Activated naive CD8-positive, alpha-beta T cell treated with anti-CD3 and anti-CD28 coated beads, Interleukin-2, amount 10 ng/mL, durations not matched to agents 7 days and 5 days (primary cell): Measurements from ENCODE around the gene ARFGEF3. TPM values are rescaled to one million over a fixed set of nuclear protein-coding genes. Genes with fewer than 3 reads are reported as not detected.

Source experiments
- ATAC-seq: fragments of 150-1000 bp; cut with Tn5 transposase; one replicate; pipeline ENCODE4 v1.10.0; 2021; ENCODE audit warnings: low read depth, moderate library complexity
- POLR2A ChIA-PET: fragments of 350-600 bp; sonication (Branson Sonifier 250); formaldehyde crosslinking; loops from one replicate; lab custom pipeline; 2021; ENCODE audit warnings: antibody characterized with exemption; lab: Charles Lee
- DNase-seq: peaks from one replicate; pipeline ENCODE4 v3.0.0; 2021
- H3K27ac Mint-ChIP-seq: one replicate; pipeline ENCODE4 v1.8.0; 2022; ENCODE audit warnings: mild to moderate bottlenecking, mixed read lengths
- H3K27me3 Mint-ChIP-seq: one replicate; pipeline ENCODE4 v1.8.0; 2022; ENCODE audit warnings: mild to moderate bottlenecking, moderate library complexity, mixed read lengths
- H3K36me3 Mint-ChIP-seq: one replicate; pipeline ENCODE4 v1.8.0; 2021; ENCODE audit warnings: mild to moderate bottlenecking, mixed read lengths
- H3K4me1 Mint-ChIP-seq: one replicate; pipeline ENCODE4 v1.8.0; 2021; ENCODE audit warnings: mixed read lengths
- H3K4me3 Mint-ChIP-seq: one replicate; pipeline ENCODE4 v1.8.0; 2022; ENCODE audit warnings: mild to moderate bottlenecking, moderate library complexity, mixed read lengths
- H3K9me3 Mint-ChIP-seq: one replicate; pipeline ENCODE4 v1.8.0; 2021; ENCODE audit warnings: mixed read lengths
- total RNA-seq, 2 experiments: library from RNA; stranded (reverse); gene quantifications; one replicate each; pipeline ENCODE4 v1.2.3, GENCODE V29; 2021

ARFGEF3 gene
- total RNA-seq, 2 experiments from 2014 or later: 0.28 to 0.30 TPM

DNA sequence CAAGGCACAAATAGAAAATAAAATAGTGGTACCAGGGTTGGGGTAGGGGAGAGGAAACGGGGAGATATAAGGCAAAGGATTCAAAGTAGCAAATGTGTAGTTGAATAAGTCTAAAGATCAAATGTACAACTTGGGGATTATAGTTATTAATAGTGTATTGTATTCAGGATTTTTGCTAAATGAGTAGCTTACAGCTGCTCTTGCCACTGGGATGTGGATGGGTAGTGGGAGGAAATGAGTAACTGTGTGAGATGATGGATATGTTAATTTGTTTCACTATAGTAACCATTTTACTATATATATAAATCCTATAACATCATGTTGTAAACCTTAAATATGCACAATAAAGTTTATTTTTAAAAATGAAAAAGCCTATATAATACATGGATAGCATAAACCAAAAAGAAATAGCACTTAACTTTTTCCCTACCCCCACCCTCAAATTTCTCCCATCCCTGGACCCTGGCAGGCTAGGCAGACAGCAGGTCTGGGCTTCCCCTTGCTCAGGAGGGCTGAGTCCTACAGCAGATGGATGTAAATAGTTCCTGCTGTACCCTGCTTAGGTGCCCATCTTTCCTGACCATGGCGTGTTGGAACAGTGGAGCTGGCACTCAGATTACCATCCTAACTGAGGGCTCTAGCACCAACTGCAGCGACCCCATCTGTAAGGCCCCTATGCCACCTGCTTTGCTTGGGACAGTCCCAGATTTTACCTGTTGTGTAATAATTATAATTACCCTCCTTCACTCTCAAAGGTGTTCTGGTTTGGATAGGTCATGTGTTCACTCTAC lies 85.1 kb downstream of the ARFGEF3 start:
- H3K27ac Mint-ChIP-seq: no peak overlapping the region
- ATAC-seq: no peak
- POLR2A ChIA-PET: no interaction called here

DNA sequence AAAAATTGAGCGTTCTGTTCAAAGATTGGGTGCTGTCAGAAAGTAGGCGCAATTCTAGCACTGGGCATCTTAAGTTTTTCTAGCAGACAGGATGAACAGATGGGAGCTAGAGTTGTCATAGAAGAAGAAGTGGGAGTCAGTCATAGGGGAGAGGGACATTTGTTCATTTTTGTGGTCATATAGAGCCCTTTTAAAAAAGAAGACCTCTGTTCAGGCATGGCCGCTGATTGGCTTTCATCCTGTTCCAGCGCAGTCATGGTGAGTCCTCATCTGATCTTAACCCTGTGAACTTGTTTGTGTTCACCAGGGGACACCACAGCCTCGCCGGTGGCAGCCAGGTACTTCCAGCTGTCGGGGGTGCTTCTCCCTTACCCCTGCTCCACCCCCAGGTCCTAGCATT lies 86.3 kb downstream of the ARFGEF3 start:
- POLR2A ChIA-PET: no interaction called here
- DNase-seq: no peak
- ATAC-seq: no peak
- H3K27me3 Mint-ChIP-seq: peaks cover 17% of the 10 kb centered on the region
- H3K4me1 Mint-ChIP-seq: no peaks in the 10 kb centered on the region
- H3K27ac Mint-ChIP-seq: no peak overlapping the region
- H3K4me3 Mint-ChIP-seq: no peak overlapping the region
- H3K9me3 Mint-ChIP-seq: no peaks in the 10 kb centered on the region
- H3K36me3 Mint-ChIP-seq: no peaks in the 10 kb centered on the region

More for the DNA sequence above, 85.1 kb downstream of the ARFGEF3 start:
- Mint-ChIP-seq H3K36me3 (no peaks in the 10 kb centered on the region), H3K27me3 (peaks cover 17% of the 10 kb centered on the region), H3K4me1 (no peaks in the 10 kb centered on the region), H3K4me3 (no peak overlapping the region), H3K9me3 (no peaks in the 10 kb centered on the region)
- DNase-seq: no peak

DNA sequence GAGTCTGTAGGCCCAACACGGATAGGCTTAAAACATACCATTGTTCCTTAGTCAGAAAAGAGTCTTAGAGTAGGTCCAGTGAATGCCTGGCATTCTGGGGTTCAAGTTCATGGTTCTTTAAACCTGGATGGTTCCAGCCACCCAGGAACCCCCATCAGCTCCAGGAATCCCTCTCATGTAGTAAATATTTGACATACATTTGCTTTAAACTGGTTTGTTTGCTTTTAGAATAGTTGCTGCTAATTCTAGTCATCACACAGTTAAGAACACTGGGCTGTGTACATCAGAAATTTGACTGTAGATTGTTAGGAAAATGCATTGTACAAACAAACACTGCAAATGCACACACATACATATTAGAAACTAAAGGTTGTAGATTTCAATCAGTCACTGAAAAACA lies 87.1 kb downstream of the ARFGEF3 start:
- no peaks in the 10 kb centered on the region for H3K36me3 Mint-ChIP-seq
- no peak for ATAC-seq
- no peaks in the 10 kb centered on the region for H3K4me1 Mint-ChIP-seq
- POLR2A ChIA-PET: no interaction called here
- H3K9me3 Mint-ChIP-seq: no peaks in the 10 kb centered on the region
- no peak overlapping the region for H3K4me3 Mint-ChIP-seq
- no peak for DNase-seq
- H3K27me3 Mint-ChIP-seq: peaks cover 19% of the 10 kb centered on the region
- H3K27ac Mint-ChIP-seq: no peak overlapping the region

DNA sequence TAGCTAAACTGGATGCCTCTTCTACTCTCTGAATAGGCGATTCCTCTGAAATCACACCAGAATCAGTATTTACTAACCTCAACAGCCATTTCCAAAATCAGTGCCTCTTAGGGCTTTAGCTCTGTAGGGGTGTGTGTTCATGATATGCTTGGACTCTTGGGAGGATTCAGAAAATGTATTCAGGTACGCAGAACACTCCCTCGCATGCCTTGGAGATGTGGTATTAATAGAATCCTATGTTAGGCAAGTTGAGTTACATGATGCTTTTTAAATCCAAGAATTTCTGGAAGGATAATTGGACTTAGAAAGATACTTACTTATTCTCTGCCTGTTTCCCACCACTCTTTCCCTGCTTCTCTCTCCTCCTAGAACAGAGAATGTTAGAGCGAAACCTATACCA lies 88.3 kb downstream of the ARFGEF3 start:
- no peak overlapping the region for H3K4me3 Mint-ChIP-seq
- no peak for DNase-seq
- peaks cover 20% of the 10 kb centered on the region for H3K27me3 Mint-ChIP-seq
- POLR2A ChIA-PET: no interaction called here
- no peaks in the 10 kb centered on the region for H3K9me3 Mint-ChIP-seq
- no peaks in the 10 kb centered on the region for H3K36me3 Mint-ChIP-seq
- H3K4me1 Mint-ChIP-seq: no peaks in the 10 kb centered on the region
- no peak for ATAC-seq
- no peak overlapping the region for H3K27ac Mint-ChIP-seq

DNA sequence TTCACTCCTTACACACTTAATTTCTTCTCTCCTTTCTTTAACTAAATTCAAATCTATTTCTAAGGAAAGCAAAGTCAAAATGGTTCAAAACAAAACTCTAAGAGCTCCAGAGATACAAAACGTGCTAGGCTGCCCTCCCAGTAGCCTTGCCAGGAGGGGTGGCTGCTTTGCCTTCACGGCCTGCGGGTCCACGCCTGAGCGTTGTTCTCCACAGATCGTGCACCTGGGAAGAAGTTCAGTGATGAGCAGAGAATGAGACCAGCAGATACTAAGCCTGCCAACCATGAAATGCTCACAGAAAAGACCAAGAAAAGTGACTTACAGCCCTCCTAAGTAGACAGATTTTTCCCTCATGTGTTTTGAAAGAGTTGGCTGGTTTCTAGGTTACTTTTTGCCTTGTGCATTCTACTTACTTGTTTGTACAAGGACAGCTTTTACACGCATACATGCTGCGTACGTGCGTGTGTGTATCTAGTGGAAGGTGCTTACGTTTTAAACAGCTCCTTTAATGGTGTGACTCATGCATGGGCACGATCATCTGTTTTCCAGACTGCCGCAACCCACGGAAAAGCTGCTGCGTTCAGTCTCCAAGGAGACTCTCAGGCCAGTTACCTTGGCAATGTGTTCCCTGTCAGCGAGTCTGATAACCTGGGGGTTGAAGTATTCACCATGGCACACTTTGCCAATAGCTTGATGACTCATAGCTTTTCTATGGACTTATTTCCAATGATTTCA lies 88.9 kb downstream of the ARFGEF3 start:
- DNase-seq (no peak), ATAC-seq (no peak)
- Mint-ChIP-seq H3K9me3 (no peaks in the 10 kb centered on the region), H3K36me3 (no peaks in the 10 kb centered on the region), H3K27me3 (peaks cover 19% of the 10 kb centered on the region), H3K27ac (no peak overlapping the region), H3K4me3 (no peak overlapping the region), H3K4me1 (no peaks in the 10 kb centered on the region)
- POLR2A ChIA-PET: no interaction called here

DNA sequence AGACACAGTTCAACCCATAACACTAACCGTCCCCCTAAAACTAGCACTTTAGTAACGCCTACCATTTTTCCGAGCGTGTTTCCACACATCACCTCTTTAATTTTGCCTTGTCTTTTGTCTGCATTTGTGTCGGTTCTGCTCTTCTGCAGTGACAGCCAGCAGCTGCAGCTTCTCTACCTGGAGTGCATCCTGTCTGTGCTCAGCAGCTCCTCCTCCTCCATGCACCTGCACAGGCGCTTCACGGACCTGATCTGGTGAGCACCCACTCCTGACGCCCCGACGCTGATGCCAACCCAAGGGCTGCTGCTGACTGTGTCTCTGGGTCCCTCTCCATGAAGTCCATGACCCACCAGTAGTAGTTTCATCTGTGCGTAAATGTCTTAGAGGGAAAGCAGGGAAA lies 92.0 kb downstream of the ARFGEF3 start:
- Mint-ChIP-seq H3K4me1 (no peaks in the 10 kb centered on the region), H3K27me3 (peaks cover 10% of the 10 kb centered on the region), H3K9me3 (no peaks in the 10 kb centered on the region), H3K27ac (no peak overlapping the region), H3K4me3 (no peak overlapping the region), H3K36me3 (no peaks in the 10 kb centered on the region)
- POLR2A ChIA-PET: no interaction called here
- DNase-seq (no peak), ATAC-seq (no peak)

DNA sequence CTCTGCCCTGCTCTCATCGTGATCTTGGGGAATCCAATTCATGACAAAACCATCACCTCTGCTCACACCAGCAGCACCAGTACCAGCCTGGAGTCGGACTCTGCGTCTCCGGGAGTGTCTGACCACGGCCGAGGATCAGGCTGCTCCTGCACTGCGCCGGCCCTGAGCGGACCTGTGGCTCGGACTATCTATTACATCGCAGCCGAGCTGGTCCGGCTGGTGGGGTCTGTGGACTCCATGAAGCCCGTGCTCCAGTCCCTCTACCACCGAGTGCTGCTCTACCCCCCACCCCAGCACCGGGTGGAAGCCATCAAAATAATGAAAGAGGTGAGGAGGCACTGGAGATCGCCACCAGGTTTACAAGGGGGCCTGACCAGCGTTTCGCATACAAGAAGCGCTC lies 93.7 kb downstream of the ARFGEF3 start:
- POLR2A ChIA-PET: no interaction called here

DNA sequence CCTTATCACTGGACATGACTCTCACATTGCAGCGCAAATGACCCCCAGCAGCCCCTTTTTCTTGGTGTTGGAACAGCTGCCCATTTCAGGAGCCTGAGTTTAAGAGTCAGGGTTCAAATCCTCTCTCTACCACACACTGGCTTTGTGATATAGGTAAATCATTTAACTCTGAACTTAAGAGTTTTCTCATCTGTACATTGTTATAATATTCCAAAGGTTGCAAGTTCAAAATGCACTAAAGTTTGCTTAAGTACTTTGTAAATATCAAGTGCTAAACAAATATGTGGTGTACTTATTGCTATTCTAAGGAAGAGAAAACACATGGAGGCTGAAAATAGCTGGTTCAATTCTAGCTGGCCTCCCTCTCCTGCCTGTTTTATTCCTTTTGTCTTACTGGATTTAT lies 95.9 kb downstream of the ARFGEF3 start:
- DNase-seq (no peak), ATAC-seq (no peak)
- no peak overlapping the region for H3K4me3 Mint-ChIP-seq
- POLR2A ChIA-PET: no interaction called here
- peaks cover 24% of the 10 kb centered on the region for H3K27me3 Mint-ChIP-seq
- H3K27ac Mint-ChIP-seq: no peak overlapping the region
- no peaks in the 10 kb centered on the region for H3K4me1 Mint-ChIP-seq
- no peaks in the 10 kb centered on the region for H3K9me3 Mint-ChIP-seq
- no peaks in the 10 kb centered on the region for H3K36me3 Mint-ChIP-seq

More for the DNA sequence above, 93.7 kb downstream of the ARFGEF3 start:
- DNase-seq (no peak), ATAC-seq (no peak)
- Mint-ChIP-seq H3K4me1 (no peaks in the 10 kb centered on the region), H3K36me3 (no peaks in the 10 kb centered on the region), H3K4me3 (no peak overlapping the region), H3K27me3 (peaks cover 18% of the 10 kb centered on the region), H3K9me3 (no peaks in the 10 kb centered on the region), H3K27ac (no peak overlapping the region)

DNA sequence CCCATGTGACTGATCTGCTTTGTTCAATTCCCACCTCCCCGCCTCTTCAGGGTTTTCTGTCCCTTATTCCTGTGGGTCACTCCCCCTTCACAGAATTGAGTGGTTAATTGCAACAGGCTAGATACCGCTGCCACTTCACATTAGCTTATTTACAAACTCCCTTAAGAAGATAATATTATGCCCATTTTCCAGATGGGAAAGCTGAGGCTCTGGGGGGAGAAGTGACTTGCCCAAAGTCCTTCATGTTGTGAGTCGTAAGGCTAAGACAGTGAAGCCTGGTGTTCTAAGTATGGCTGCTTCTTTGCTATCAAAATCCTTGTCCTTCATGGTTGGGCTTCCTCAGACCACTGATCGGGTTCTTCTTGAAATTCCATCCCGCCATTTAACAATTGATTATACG lies 96.5 kb downstream of the ARFGEF3 start:
- no peak overlapping the region for H3K4me3 Mint-ChIP-seq

DNA sequence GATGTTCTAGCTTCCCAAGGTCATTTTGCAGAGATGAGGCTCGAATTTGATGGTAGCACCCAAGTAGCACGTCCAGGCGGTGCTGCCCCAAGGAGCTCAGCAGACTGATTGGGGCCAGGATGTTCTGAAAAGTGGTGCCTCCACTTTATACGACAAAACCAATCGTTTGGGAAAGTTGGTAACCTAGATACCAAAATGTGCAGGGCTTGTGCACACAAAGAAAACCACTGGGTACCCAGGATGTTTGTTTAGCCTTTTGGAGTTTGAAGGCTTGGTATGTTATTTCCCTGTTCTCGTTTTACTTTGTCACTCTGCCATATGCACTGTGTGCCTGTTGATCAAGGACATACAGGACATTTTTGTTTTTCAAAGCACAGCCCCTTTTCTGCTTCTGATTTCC lies 97.3 kb downstream of the ARFGEF3 start:
- no peaks in the 10 kb centered on the region for H3K4me1 Mint-ChIP-seq
- no peaks in the 10 kb centered on the region for H3K9me3 Mint-ChIP-seq
- peaks cover 20% of the 10 kb centered on the region for H3K27me3 Mint-ChIP-seq
- no peaks in the 10 kb centered on the region for H3K36me3 Mint-ChIP-seq
- ATAC-seq: no peak
- no peak for DNase-seq
- H3K27ac Mint-ChIP-seq: no peak overlapping the region
- H3K4me3 Mint-ChIP-seq: no peak overlapping the region
- POLR2A ChIA-PET: no interaction called here

More for the DNA sequence above, 96.5 kb downstream of the ARFGEF3 start:
- ATAC-seq (no peak), DNase-seq (no peak)
- POLR2A ChIA-PET: no interaction called here
- no peak overlapping the region for H3K27ac Mint-ChIP-seq
- H3K9me3 Mint-ChIP-seq: no peaks in the 10 kb centered on the region
- peaks cover 24% of the 10 kb centered on the region for H3K27me3 Mint-ChIP-seq
- H3K4me1 Mint-ChIP-seq: no peaks in the 10 kb centered on the region
- H3K36me3 Mint-ChIP-seq: no peaks in the 10 kb centered on the region

DNA sequence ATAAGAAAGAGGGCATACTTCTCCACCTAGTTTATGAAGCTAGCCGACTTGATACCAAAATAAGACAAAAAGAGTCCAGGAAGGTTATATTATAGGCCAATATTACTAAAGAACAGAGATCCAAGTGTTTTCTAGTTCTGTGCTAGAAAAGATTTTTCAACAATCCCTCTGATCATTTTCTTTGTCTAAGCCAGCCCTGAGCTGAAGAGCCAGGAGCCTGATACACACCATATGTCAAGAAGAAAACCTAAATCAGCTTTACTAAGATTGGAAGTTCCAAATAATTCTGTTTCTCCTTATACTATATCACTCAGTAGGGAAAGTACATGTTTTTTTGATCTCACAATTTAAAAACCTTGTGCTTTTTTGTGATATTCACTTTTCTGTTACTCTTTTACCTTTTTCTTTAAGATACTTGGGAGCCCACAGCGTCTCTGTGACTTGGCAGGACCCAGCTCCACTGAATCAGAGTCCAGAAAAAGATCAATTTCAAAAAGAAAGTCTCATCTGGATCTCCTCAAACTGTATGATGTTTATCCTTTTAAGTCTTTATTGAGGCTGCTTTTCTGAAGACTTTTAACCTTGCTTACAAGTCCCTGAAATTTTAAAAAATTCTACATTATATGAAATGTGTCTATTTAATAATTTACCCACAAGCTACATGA lies 99.5 kb downstream of the ARFGEF3 start:
- no peaks in the 10 kb centered on the region for H3K4me1 Mint-ChIP-seq
- peaks cover 26% of the 10 kb centered on the region for H3K27me3 Mint-ChIP-seq
- no peak overlapping the region for H3K27ac Mint-ChIP-seq
- no peak overlapping the region for H3K4me3 Mint-ChIP-seq
- POLR2A ChIA-PET: no interaction called here
- H3K36me3 Mint-ChIP-seq: no peaks in the 10 kb centered on the region
- no peaks in the 10 kb centered on the region for H3K9me3 Mint-ChIP-seq
- DNase-seq: no peak
- ATAC-seq: no peak

DNA sequence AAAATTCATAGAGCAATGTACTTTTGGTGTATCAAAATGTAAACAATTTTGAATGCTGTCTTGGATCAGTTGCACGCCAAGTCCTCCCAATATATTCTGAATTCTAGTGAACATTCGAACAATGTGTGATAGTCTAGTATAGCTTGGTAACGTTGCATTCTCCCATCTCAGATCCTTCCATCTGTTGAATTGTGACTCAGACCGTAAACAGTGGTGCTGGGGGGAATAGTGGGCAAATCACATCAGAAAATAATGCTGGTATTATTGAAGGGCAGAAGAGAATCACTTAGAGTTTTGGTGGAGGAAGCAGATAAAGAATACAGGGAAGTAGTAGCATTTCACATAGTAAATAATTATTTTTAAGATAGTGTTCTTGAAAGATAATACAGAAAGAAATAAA lies 102.2 kb downstream of the ARFGEF3 start:
- DNase-seq (no peak), ATAC-seq (no peak)
- H3K9me3 Mint-ChIP-seq: no peaks in the 10 kb centered on the region
- POLR2A ChIA-PET: no interaction called here
- H3K4me1 Mint-ChIP-seq: no peaks in the 10 kb centered on the region
- no peak overlapping the region for H3K4me3 Mint-ChIP-seq
- peaks cover 35% of the 10 kb centered on the region for H3K27me3 Mint-ChIP-seq
- no peak overlapping the region for H3K27ac Mint-ChIP-seq
- no peaks in the 10 kb centered on the region for H3K36me3 Mint-ChIP-seq

DNA sequence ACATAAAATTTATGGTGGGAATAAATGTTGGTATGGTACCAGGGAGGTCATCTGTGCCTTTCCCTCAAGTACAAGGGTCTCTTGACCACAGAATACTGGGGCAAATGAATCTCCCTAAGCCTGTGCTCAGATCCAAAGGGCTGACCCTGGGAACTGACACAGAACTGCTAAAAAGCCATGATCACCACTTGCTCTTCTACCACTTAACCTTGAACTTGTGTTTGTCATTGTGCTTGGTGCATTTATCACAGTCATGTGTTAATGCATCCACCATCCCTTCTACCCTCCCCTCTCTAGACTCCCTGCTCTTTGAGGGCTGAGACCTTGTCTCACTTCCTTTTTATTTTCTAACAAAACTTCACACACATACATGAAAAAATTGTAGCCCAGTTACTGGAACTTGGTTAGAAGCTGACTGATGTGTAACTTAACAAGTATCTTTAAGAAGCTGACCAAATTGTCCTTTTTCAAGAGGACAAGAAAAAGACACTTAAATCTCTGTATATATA lies 102.7 kb downstream of the ARFGEF3 start:
- Mint-ChIP-seq H3K9me3 (no peaks in the 10 kb centered on the region), H3K27me3 (peaks cover 35% of the 10 kb centered on the region), H3K27ac (no peak overlapping the region), H3K36me3 (no peaks in the 10 kb centered on the region), H3K4me3 (no peak overlapping the region), H3K4me1 (no peaks in the 10 kb centered on the region)
- POLR2A ChIA-PET: no interaction called here
- ATAC-seq: no peak
- DNase-seq: no peak
